T-helper 2 cell (primary cell): ENCODE data around the gene MRPL34.
"Not testable (repeated sequence)": the region's sequence is repeated elsewhere in the genome, so short reads cannot be mapped to it uniquely, and the experiment has no call there.

Source experiments
- DNase-seq, 5 experiments: peaks; one replicate each; pipeline versions ENCODE4 v3.0.0 to v3.0.0-alpha.2; 2012 to 2022
- total RNA-seq, 2 donors: gene quantifications; one replicate each; lab custom pipeline; 2026; lab: John Stamatoyannopoulos, UW

The MRPL34 gene
- 6.5 to 18.2 reads per million in 2 donors for total RNA-seq

- DNase-seq: peak; percentile 85 to 99 (median 93)
Measured at GRCh38 chr19:17305517-17306284, at the start of gene MRPL34. Gene MRPL34 (plus strand): TSS chr19:17305872. CDS start chr19:17305893, 21 bp downstream.

GRCh38 chr19:17256130-17256529 lies 49.5 kb upstream of the MRPL34 start:
- no peak for DNase-seq

- DNase-seq: no peak
Measured at GRCh38 chr19:17259118-17259780, 46.4 kb upstream of the MRPL34 start.

- no peak for DNase-seq
Measured at GRCh38 chr19:17259934-17260333, 45.7 kb upstream of the MRPL34 start.

- peak; percentile 72 to 90 (median 83) for DNase-seq
Measured at GRCh38 chr19:17260842-17261325, 44.8 kb upstream of the MRPL34 start.

GRCh38 chr19:17262557-17262956 lies 43.1 kb upstream of the MRPL34 start:
- DNase-seq: no peak

GRCh38 chr19:17263712-17264640 lies 41.7 kb upstream of the MRPL34 start:
- DNase-seq: no peak

GRCh38 chr19:17264641-17264979 lies 41.1 kb upstream of the MRPL34 start, which contains the start of gene USHBP1:
Gene USHBP1 (minus strand): TSS chr19:17264745. CDS start chr19:17264299, 446 bp downstream.
- DNase-seq: peak in 1 of 5 experiments; percentile 28

GRCh38 chr19:17266026-17266425 lies 39.6 kb upstream of the MRPL34 start:
- no peak for DNase-seq

GRCh38 chr19:17266589-17266974 lies 39.1 kb upstream of the MRPL34 start:
- DNase-seq: no peak

GRCh38 chr19:17266975-17267788 lies 38.5 kb upstream of the MRPL34 start, which contains the start of gene BABAM1:
Gene BABAM1 (plus strand): TSS chr19:17267443. CDS start chr19:17268807, 1,364 bp downstream.
- peak; percentile 70 to 99 (median 92) for DNase-seq

GRCh38 chr19:17268754-17269153 lies 36.9 kb upstream of the MRPL34 start:
- DNase-seq: no peak

- DNase-seq: not testable (repeated sequence)
Measured at GRCh38 chr19:17274892-17275291, 30.8 kb upstream of the MRPL34 start.

GRCh38 chr19:17275441-17276175 lies 30.1 kb upstream of the MRPL34 start:
- no peak for DNase-seq

GRCh38 chr19:17279436-17279835 lies 26.2 kb upstream of the MRPL34 start:
- DNase-seq: no peak

GRCh38 chr19:17281391-17282304 lies 24.0 kb upstream of the MRPL34 start, which contains the start of gene ANKLE1:
Gene ANKLE1 (plus strand): TSS chr19:17281901. CDS start chr19:17281921, 20 bp downstream.
- DNase-seq: peak in 2 of 5 experiments; percentile 32 to 49

- peak; percentile 61 to 82 (median 69) for DNase-seq
Measured at GRCh38 chr19:17282488-17283125, 23.1 kb upstream of the MRPL34 start.

- no peak for DNase-seq
Measured at GRCh38 chr19:17283504-17283996, 22.1 kb upstream of the MRPL34 start.
